MV-4-11 (cell line): ENCODE data around the gene LOXHD1.

Experiments used
- DNase-seq: peaks from one replicate; lab custom pipeline; 2025; lab: John Stamatoyannopoulos, UW

Gene LOXHD1

DNA sequence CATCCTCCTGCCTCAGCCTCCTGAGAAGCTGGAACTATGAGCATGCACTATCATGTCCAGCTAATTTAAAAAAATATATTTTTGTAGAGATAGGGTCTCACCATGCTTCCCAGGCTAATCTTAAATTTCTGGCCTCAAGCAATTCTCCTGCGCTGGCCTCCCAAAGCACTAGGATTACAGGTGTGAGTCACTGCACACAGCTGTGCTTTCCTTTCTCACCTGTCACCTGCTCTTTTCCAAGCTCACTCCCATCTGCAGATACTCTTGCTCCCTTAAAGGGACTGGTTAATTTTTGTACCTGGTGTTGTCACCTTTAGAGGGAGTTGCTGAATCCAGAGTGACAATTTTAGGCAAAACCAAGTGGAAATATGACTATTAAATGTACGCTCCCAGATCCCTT lies 178.2 kb downstream of the LOXHD1 start:
- no peak for DNase-seq

- DNase-seq, result no peak
Measured at GRCh38 chr18:46477425-46478011, 179.5 kb downstream of the LOXHD1 start.

- DNase-seq, result no peak
Measured at GRCh38 chr18:46475390-46475752, 181.6 kb downstream of the LOXHD1 start.

- no peak for DNase-seq
Measured at GRCh38 chr18:46474487-46475389, 182.3 kb downstream of the LOXHD1 start.

- no peak for DNase-seq
Measured at GRCh38 chr18:46471809-46472498, 185.1 kb downstream of the LOXHD1 start.

- DNase-seq, result no peak
Measured at GRCh38 chr18:46470714-46471113, 186.3 kb downstream of the LOXHD1 start.

GRCh38 chr18:46469186-46469915 lies 187.7 kb downstream of the LOXHD1 start:
- DNase-seq, result no peak

DNA sequence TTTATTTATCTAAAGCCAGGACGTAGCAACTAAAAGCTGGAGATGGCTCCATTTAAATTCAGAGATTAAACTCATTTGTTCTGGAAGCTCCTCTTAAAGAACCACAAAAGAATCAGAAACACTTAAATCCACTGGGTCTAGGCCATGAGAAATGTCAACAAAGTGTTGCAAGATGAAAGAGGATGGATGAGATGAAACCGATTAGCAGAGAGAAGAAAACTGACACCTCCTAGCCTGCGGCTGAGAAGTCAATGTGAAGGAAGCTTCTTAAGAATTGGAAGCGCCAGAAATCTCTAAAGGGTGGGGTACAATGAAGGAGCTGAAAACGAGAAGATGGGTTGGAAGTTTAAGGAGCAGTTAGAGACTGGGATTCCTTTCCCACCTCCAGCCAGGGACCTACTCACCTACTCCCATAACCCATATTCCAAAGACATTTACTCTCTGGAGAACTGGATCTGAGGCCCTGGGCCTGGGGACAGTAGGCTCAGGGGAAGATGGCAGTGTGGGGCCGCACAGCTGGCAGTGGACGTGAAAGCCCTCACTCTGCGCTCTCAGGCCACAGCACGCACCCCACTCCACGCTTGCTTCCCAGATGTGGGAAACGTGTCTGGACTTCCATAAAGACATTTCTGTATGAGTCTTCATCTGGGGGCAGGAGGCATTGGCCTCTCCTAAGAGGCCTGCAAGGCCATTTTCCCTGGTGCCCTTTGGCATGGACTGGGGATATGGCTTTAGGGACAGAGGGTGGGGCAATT lies 188.4 kb downstream of the LOXHD1 start:
- no peak for DNase-seq

DNA sequence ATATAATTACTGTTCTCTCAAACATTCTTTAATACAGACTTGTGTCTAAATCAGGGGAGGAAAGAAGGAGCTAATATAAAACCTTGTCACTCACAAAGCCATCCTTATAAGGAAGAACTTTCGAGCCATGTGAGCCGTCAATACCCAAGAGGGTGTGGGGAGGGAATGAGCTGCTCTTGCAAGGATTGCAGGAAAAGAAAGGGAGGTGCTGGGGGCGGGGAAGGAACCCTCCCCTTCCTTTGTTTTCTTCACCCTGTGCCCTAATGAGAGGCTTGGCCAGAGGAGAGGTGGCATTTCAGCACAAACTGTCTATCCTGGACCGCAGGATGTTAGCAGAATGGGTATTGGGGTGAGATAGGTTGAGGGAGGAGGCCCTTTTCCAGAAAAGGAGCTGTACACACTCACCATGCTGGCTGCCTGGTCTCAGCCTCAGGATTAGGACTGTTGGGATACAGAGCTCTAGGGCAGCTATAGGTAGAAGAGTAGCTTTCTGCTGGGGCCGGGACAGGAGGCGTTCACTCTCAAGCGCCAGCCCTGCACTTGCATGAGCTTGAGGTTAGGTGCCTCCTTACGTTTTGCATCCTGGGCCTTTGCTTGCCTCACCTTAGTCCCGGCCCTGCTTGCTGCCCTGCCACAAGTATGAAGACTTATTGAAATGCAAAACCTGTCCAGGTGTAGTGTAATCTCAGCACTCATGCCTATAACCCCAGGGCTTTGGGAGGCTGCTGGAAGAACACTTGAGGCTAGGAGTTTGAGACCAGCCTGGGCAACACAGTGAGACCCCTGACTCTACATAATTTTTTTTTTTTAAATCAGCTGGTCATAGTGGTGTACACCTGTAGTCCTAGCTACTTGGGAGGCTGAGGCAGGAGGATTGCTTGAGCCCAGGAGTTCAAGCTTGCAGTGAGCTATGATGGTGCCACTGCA lies 190.5 kb downstream of the LOXHD1 start:
- DNase-seq, result no peak

GRCh38 chr18:46464926-46465655 lies 191.9 kb downstream of the LOXHD1 start:
- no peak for DNase-seq

- no peak for DNase-seq
Measured at GRCh38 chr18:46462523-46462922, 194.5 kb downstream of the LOXHD1 start.

GRCh38 chr18:46461993-46462392 lies 195.0 kb downstream of the LOXHD1 start:
- no peak for DNase-seq

DNA sequence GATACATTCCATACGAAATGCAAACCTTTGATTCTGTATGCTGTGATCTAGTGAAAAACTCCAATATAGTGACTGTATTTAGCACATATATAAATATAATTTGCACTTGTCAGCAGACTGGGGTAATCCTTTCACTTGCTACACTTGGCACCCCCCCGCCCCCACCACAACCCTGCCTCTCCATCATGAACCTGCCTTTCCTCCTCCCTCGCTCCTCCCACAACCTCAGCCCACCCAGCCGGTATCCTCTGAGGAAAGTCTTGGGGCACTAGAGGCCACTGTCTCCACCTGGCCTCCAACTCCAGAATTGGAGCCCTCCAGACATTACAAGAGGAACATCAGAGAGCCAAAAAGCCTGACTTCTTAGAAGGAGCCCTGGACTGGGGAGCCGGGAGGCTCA lies 196.3 kb downstream of the LOXHD1 start:
- no peak for DNase-seq

- no peak for DNase-seq
Measured at GRCh38 chr18:46459789-46460455, 197.1 kb downstream of the LOXHD1 start.

- DNase-seq, result no peak
Measured at GRCh38 chr18:46458472-46458871, 198.5 kb downstream of the LOXHD1 start.

DNA sequence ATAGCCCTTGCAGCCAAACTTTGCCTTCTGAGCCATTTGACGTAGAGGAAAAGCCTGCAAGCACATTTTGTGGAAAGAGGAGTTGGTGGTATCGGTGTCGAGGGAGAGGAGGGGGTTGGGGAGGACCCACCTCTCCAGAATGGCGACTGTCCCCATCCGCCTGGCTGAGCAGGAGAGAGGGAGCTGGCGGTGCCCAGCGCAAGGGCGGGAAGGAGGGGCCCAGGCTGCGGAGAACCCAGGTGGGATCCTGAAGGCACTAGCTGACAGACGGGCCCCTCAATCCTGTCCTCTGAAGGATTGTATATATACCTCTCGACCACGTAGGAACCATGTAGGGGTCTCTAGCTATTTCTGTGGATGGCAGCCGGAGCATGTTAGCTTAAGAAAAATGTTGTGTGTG lies 200.3 kb downstream of the LOXHD1 start:
- no peak for DNase-seq

GRCh38 chr18:46452820-46453219 lies 204.2 kb downstream of the LOXHD1 start:
- DNase-seq, result no peak

GRCh38 chr18:46449499-46449898 lies 207.5 kb downstream of the LOXHD1 start:
- DNase-seq, result no peak

DNA sequence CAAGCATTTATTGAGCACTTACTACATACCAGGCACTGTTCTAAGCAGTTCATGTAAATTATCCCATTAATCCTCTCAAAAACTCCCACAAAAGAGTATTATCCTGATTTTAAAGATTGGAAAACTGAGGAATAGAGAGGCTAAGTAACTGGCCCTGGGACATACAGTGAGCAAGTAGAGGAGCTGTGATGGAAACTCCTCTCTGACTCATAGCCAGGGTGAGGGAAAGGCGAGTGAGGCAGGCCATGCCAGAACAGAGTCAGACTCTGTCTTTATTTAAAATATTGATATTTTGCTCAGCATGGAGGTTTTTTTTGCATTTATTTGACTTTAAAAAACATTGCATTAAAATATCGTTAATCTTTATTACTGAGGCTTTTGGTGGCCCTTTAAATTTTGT lies 208.0 kb downstream of the LOXHD1 start:
- DNase-seq, result no peak
